Heart right ventricle (tissue), 16 donors: ENCODE measurements around the gene DISP2. TPM values are rescaled to one million over a fixed set of nuclear protein-coding genes. Genes with fewer than 3 reads are reported as not detected.

Experiments
- ATAC-seq, 8 donors: fragments of 200-7000 bp; cut with Tn5 transposase; one replicate each; pipeline ENCODE4 v1.9.1; 2020; ENCODE audit warnings: mild to moderate bottlenecking in 8 of 8, moderate library complexity in 8 of 8, moderate number of reproducible peaks in 1 of 8
- DNase-seq, 2 donors: peaks; one replicate each; pipeline ENCODE4 v3.0.0-alpha.2; 2020
- H3K27ac ChIP-seq, 10 donors: fragments of 200-600 bp; sonication (generic) in 2 of 10; one replicate each; pipeline versions ENCODE4 v1.5.0 to v1.8.0; 2020 to 2022; ENCODE audit warnings: mild to moderate bottlenecking in 3 of 10
- H3K27me3 ChIP-seq, 7 donors: fragments of 200-600 bp; one replicate each; pipeline ENCODE4 v1.8.0; 2021 to 2022; ENCODE audit warnings: mild to moderate bottlenecking in 2 of 7
- H3K36me3 ChIP-seq, 9 donors: fragments of 200-600 bp; sonication (generic) in 1 of 9; one replicate each; pipeline versions ENCODE4 v1.5.0 to v1.8.0; 2020 to 2022; ENCODE audit warnings: mild to moderate bottlenecking in 2 of 9
- H3K4me1 ChIP-seq, 9 donors: fragments of 200-600 bp; sonication (generic) in 1 of 9; one replicate each; pipeline versions ENCODE4 v1.5.0 to v1.8.0; 2020 to 2022; ENCODE audit warnings: mild to moderate bottlenecking in 4 of 9
- H3K4me3 ChIP-seq, 10 donors: fragments of 200-600 bp; sonication (generic) in 2 of 10; one replicate each; pipeline versions ENCODE4 v1.5.0 to v1.8.0; 2020 to 2022; ENCODE audit warnings: mild to moderate bottlenecking in 7 of 10, moderate library complexity in 2 of 10
- H3K9me3 ChIP-seq, 11 donors: fragments of 200-600 bp in 10 of 11; sonication (generic) in 2 of 11; one replicate each; pipeline versions ENCODE4 v1.5.0 to v1.8.0; 2013 to 2022; ENCODE audit warnings: mild to moderate bottlenecking in 2 of 11, control low read depth in 1 of 11, moderate library complexity in 1 of 11
- WGBS, 2 donors: extraction: QIAGEN DNeasy Blood & Tissue Kit; methylation state at CpG; one replicate each; pipeline ENCODE4 v1.1.7; 2013; ENCODE audit warnings: inconsistent platforms in 1 of 2; 5-methylcytosine and 5-hydroxymethylcytosine counted together
- intact Hi-C, 10 donors: fragments of 100-400 bp; cut with DNase I; formaldehyde crosslinking; loops; one replicate each; pipeline versions ENCODE4 v1.11.1 to v1.14.2; 2022
- polyA plus RNA-seq, 2 donors: library from polyadenylated mRNA; stranded (reverse); fragments of 200-250 nt; gene quantifications; one replicate each; pipeline ENCODE4 v1.2.3, GENCODE V29; 2013
- total RNA-seq, 10 donors: library from RNA; stranded (reverse); fragmentation: NEBNext Ultra II Directional in 3 of 10; extraction: Animal tissue kit (Norgen Biotek cat#: 25700) in 3 of 10; gene quantifications; one replicate each; pipeline versions ENCODE4 v1.2.1 to v1.2.4, GENCODE V29; 2021 to 2023
- TF ChIP-seq, protein P1 (sequence below), 9 donors: fragments of 200-600 bp; sonication (generic) in 2 of 9; IDR thresholded peaks; one replicate each; pipeline versions ENCODE4 v1.5.0 to v1.8.0; 2021 to 2022; ENCODE audit warnings: antibody characterized with exemption in 9 of 9, mild to moderate bottlenecking in 5 of 9, moderate library complexity in 1 of 9
- donor health status: Arrhythmogenic right ventricular cardiomyopathy.
- donor health status: ischemic (EF 13 %, LVEDD 7.1; RV severe dilation, severe dysfunction).
- donor health status: healthy with polysubstance abuse.
- donor health status: DM: no; HTN: yes; CAD: no.
- donor health status: DM: no; HTN: no; CAD: no.
- donor health status: ischemic (EF 25% LVEDD 6.9; RV normal size, moderate dysfunction).
- donor health status: ischemic (EF 25% LVEDD 5.7; RV mildly dilated, moderate dysfunction).
- donor health status: healthy.
- donor health status: DM: yes; HTN: yes; CAD: no.
- donor health status: Ischemic cardiomyopathy.
- donor health status: ischemic (EF 35%, LVEDD 5.7; RV mildly dilated, moderate dysfunction).
- donor health status: nonischemic (EF 11% LVEDD 7.7; RV severe dilation, severe dysfunction).
- donor health status: DM: yes; HTN: yes; CAD: no.
- donor health status: PGD.
- donor health status: ischemic (EF 29% LVEDD 5.4; RV normal size, mild dysfunction).
- donor health status: nonischemic (EF 23%, LVEDD 6.1; RV moderate dilation, normal function).

DISP2 gene
- total and polyA plus RNA-seq, 12 donors = 0.08 to 2.7 (median 0.71) TPM

- Histone ChIP-seq H3K9me3 (no peaks in the 10 kb centered on the region), H3K4me3 (no peak overlapping the region), H3K36me3 (no peaks in the 10 kb centered on the region), H3K27ac (no peak overlapping the region), H3K4me1 (peaks cover 4 to 29% (median 17%) of the 10 kb centered on the region in 9 donors), H3K27me3 (peaks cover 0 to 4% (median 0%) of the 10 kb centered on the region in 7 donors)
- ATAC-seq (peak in 4 of 8 donors; percentile 8 to 45 (median 34)), DNase-seq (no peak)
- TF ChIP-seq, protein P1, sequence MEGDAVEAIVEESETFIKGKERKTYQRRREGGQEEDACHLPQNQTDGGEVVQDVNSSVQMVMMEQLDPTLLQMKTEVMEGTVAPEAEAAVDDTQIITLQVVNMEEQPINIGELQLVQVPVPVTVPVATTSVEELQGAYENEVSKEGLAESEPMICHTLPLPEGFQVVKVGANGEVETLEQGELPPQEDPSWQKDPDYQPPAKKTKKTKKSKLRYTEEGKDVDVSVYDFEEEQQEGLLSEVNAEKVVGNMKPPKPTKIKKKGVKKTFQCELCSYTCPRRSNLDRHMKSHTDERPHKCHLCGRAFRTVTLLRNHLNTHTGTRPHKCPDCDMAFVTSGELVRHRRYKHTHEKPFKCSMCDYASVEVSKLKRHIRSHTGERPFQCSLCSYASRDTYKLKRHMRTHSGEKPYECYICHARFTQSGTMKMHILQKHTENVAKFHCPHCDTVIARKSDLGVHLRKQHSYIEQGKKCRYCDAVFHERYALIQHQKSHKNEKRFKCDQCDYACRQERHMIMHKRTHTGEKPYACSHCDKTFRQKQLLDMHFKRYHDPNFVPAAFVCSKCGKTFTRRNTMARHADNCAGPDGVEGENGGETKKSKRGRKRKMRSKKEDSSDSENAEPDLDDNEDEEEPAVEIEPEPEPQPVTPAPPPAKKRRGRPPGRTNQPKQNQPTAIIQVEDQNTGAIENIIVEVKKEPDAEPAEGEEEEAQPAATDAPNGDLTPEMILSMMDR (IDR thresholded peaks at IDR 0.05) = peak in 8 of 9 donors; percentile 21 to 57 (median 40)
- intact Hi-C loops = no loop called here
- WGBS, 2 donors = 39 to 43% methylated on average over 9 of the region's 9 CpGs
Measured at GRCh38 chr15:40354408-40355171, 3.4 kb upstream of the DISP2 start.

GRCh38 chr15:40355976-40356585 lies 1.9 kb upstream of the DISP2 start:
- Histone ChIP-seq H3K36me3 (no peaks in the 10 kb centered on the region), H3K4me1 (peaks cover 4 to 29% (median 17%) of the 10 kb centered on the region in 9 donors), H3K27ac (no peak overlapping the region), H3K4me3 (no peak overlapping the region), H3K27me3 (peaks cover 0 to 4% (median 0%) of the 10 kb centered on the region in 7 donors), H3K9me3 (no peaks in the 10 kb centered on the region)
- TF ChIP-seq, protein P1 (IDR thresholded peaks at IDR 0.05) = no peak
- no peak for DNase-seq
- ATAC-seq = no peak
- intact Hi-C loops = no loop called here
- 88 to 91% methylated on average over 5 of the region's 5 CpGs for WGBS, 2 donors

DNA sequence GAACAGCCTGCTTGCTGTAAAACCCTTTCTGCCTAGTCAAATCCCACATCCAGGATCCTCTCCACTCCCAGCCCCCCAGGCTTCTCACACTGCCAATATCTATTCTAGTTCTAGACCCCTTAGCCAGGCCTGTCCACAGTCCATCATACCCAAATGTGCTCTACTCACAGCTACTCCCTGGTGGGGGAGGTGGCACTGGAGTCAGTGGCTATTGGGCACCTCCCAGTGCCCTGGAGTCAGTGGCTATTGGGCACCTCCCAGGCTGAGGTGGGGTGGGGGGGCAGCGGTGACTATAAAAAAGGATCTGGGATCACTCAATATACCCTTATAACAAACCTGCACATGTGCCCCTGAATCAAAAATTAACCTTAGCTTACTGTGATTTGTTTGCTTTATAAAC lies 773 bp upstream of the DISP2 start:
- H3K27me3 ChIP-seq = peaks cover 0 to 4% (median 0%) of the 10 kb centered on the region in 7 donors
- intact Hi-C loops = no loop called here
- H3K9me3 ChIP-seq = no peaks in the 10 kb centered on the region
- ATAC-seq (no peak), DNase-seq (no peak)
- H3K27ac ChIP-seq = peak overlapping the region in 1 of 10 donors; percentile 24
- 75 to 86% methylated on average over 1 of the region's 1 CpG for WGBS, 2 donors
- peaks cover 4 to 29% (median 17%) of the 10 kb centered on the region in 9 donors for H3K4me1 ChIP-seq
- no peaks in the 10 kb centered on the region for H3K36me3 ChIP-seq
- peak overlapping the region in 6 of 10 donors; percentile 41 to 80 (median 65) for H3K4me3 ChIP-seq
- TF ChIP-seq, protein P1 (IDR thresholded peaks at IDR 0.05) = no peak

- WGBS, 2 donors = 11 to 13% methylated on average over 31 of the region's 31 CpGs
- ATAC-seq (peak in 7 of 8 donors; percentile 6 to 42 (median 18)), DNase-seq (no peak)
- intact Hi-C loops = no loop called here
- H3K4me1 ChIP-seq = peaks cover 4 to 27% (median 17%) of the 10 kb centered on the region in 9 donors
- H3K27me3 ChIP-seq = peaks cover 0 to 4% (median 0%) of the 10 kb centered on the region in 7 donors
- H3K9me3 ChIP-seq = no peaks in the 10 kb centered on the region
- H3K36me3 ChIP-seq = no peaks in the 10 kb centered on the region
- peak overlapping the region in 9 of 10 donors; percentile 40 to 80 (median 59) for H3K4me3 ChIP-seq
- H3K27ac ChIP-seq = no peak overlapping the region
- TF ChIP-seq, protein P1 (IDR thresholded peaks at IDR 0.05) = peak in 5 of 9 donors; percentile 6 to 34 (median 12)
Measured at GRCh38 chr15:40358471-40359353, 693 bp downstream of the DISP2 start.
